Stimulated activated CD8-positive, alpha-beta memory T cell treated with anti-CD3 and anti-CD28 coated beads, Interleukin-15, amount 100 ng/mL, for 4 hours (primary cell): ENCODE measurements around the gene CYTH2.

Experiments
- DNase-seq, 2 donors: peaks; one replicate each; pipeline ENCODE4 v3.0.0-alpha.2; 2020; ENCODE audit warnings: low read depth in 2 of 2

Gene CYTH2

GRCh38 chr19:48493718-48494401 lies 24.7 kb downstream of the CYTH2 start:
- no peak for DNase-seq

- no peak for DNase-seq
Measured at GRCh38 chr19:48495396-48495795, 26.2 kb downstream of the CYTH2 start.

- no peak for DNase-seq
Measured at GRCh38 chr19:48496959-48497727, 28.0 kb downstream of the CYTH2 start.

- no peak for DNase-seq
Measured at GRCh38 chr19:48497728-48498594, 28.8 kb downstream of the CYTH2 start.

GRCh38 chr19:48498595-48499311 lies 29.6 kb downstream of the CYTH2 start:
- no peak for DNase-seq

- DNase-seq, result no peak
Measured at GRCh38 chr19:48499316-48500090, 30.3 kb downstream of the CYTH2 start.

GRCh38 chr19:48500830-48501493 lies 31.8 kb downstream of the CYTH2 start:
- DNase-seq, result no peak

- DNase-seq, result peak in 1 of 2 donors; percentile 43
Measured at GRCh38 chr19:48501494-48502349, 32.6 kb downstream of the CYTH2 start.

- DNase-seq, result no peak
Measured at GRCh38 chr19:48502350-48503018, 33.3 kb downstream of the CYTH2 start.

- DNase-seq, result no peak
Measured at GRCh38 chr19:48506138-48506733, 37.1 kb downstream of the CYTH2 start.

- no peak for DNase-seq
Measured at GRCh38 chr19:48507911-48508439, 38.8 kb downstream of the CYTH2 start.

GRCh38 chr19:48508729-48509411 lies 39.7 kb downstream of the CYTH2 start:
- DNase-seq, result no peak

GRCh38 chr19:48509467-48510194 lies 40.5 kb downstream of the CYTH2 start:
- no peak for DNase-seq

- peak in 1 of 2 donors; percentile 58 for DNase-seq
Measured at GRCh38 chr19:48510421-48511268, 41.5 kb downstream of the CYTH2 start.

- no peak for DNase-seq
Measured at GRCh38 chr19:48511321-48511731, 42.2 kb downstream of the CYTH2 start.
